IPS-15b (cell line): ENCODE data around the gene STAT3.
A peak's percentile ranks its signal among the peaks of the same experiment; 100 is the strongest.
"Not testable (repeated sequence)": the region's sequence is repeated elsewhere in the genome, so short reads cannot be mapped to it uniquely, and the experiment has no call there.

Experiments
- H3K27me3 ChIP-seq: one replicate; pipeline ENCODE4 v1.6.1; 2013; ENCODE audit warnings: low read length; ENCODE audit not compliant: control insufficient read depth, insufficient read depth
- H3K36me3 ChIP-seq: one replicate; pipeline ENCODE4 v1.6.1; 2013; ENCODE audit warnings: low read length; ENCODE audit not compliant: control insufficient read depth, insufficient read depth
- H3K4me1 ChIP-seq: one replicate; pipeline ENCODE4 v1.6.1; 2013; ENCODE audit warnings: mild to moderate bottlenecking, low read length; ENCODE audit not compliant: control insufficient read depth, insufficient read depth
- H3K4me3 ChIP-seq: one replicate; pipeline ENCODE4 v1.5.1; 2013; ENCODE audit warnings: low read depth, low read length
- H3K9ac ChIP-seq: one replicate; pipeline ENCODE4 v1.6.1; 2013; ENCODE audit warnings: low read depth, mild to moderate bottlenecking, low read length
- H3K9me3 ChIP-seq: one replicate; pipeline ENCODE4 v1.6.1; 2013; ENCODE audit warnings: mild to moderate bottlenecking, low read length; ENCODE audit not compliant: control insufficient read depth, insufficient read depth

Gene STAT3

DNA sequence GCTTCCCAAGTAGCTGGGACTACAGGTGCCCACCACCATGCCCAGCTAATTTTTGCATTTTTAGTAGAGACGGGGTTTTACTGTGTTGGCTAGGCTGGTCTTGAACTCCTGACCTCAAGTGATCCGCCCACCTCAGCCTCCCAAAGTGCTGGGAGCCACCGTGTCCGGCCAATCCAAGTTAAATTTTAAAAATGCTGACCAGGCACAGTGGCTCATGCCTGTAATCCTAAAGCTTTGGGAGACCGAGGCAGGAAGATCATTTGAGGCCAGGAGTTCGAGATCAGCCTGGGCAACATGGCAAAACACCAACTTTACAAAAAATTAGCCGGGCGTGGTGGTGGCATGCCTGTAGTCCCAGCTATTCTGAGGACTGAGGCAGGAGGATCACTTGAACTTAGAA lies 3.2 kb upstream of the STAT3 start:
- not testable (repeated sequence) for H3K9ac ChIP-seq, H3K27me3 ChIP-seq, H3K9me3 ChIP-seq, H3K4me3 ChIP-seq, H3K36me3 ChIP-seq, H3K4me1 ChIP-seq

GRCh38 chr17:42389899-42390298 lies 1.7 kb upstream of the STAT3 start:
- Histone ChIP-seq H3K27me3 (no peaks in the 10 kb centered on the region), H3K4me3 (no peak overlapping the region), H3K36me3 (no peaks in the 10 kb centered on the region), H3K9ac (no peak overlapping the region), H3K4me1 (peaks cover 7% of the 10 kb centered on the region), H3K9me3 (no peaks in the 10 kb centered on the region)

DNA sequence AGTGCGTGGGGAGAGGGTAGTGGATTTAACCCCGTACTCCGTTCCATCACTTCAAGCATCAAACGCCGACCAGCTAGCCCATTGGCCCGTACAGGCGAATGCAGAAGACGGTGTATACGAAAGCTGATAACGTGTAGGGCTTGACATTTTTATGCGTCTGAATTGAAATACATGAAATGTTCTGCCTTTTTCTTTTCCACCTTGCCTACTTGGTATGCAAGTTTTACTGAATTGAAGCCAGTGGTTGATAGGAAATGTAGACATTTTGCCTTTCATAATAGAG lies 834 bp upstream of the STAT3 start:
- Histone ChIP-seq H3K27me3 (no peaks in the 10 kb centered on the region), H3K4me3 (peak overlapping the region; percentile 66), H3K9ac (peak overlapping the region; percentile 4), H3K4me1 (peaks cover 7% of the 10 kb centered on the region), H3K9me3 (no peaks in the 10 kb centered on the region), H3K36me3 (no peaks in the 10 kb centered on the region)

DNA sequence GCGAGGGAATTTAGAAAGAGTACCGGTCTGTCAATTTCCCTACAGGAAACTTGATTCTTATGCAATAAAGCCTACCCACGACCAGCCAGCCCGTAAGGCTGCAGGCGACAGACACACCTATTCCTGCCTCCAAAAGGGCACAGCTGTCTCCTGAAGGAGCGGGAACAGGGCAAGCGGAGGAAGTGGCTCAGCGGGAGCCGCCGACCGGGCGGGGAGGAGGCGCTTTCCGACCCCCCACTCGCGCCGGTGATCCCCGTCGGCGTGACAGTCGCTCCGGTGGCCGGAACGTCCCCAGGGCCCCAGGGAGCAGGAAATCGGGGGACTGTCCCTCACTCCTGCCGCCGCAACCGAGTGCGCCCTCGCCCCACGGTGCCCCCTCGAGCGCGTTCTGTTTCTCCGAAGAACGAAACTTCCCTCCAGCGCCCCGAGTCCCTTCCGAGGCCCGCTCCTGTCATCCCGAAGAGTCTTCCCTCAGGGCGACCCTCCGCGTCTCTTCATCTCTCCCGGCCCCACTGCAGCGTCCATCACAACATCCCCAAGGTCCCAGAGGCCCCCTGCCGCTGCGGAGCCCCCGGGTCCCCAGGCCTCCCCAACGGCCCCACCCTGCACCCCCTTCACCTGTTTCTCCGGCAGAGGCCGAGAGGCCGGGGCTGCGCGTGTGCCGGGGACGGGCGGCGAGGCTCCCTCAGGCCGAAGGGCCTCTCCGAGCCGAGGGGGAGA lies 421 bp downstream of the STAT3 start:
- Histone ChIP-seq H3K36me3 (no peaks in the 10 kb centered on the region), H3K4me1 (peaks cover 7% of the 10 kb centered on the region), H3K27me3 (no peaks in the 10 kb centered on the region)

GRCh38 chr17:42386777-42387657 lies 1.2 kb downstream of the STAT3 start:
- peak overlapping the region; percentile 5 for H3K9ac ChIP-seq
- H3K4me1 ChIP-seq = peaks cover 7% of the 10 kb centered on the region
- H3K4me3 ChIP-seq = peak overlapping the region; percentile 81
- H3K9me3 ChIP-seq = no peaks in the 10 kb centered on the region
- H3K27me3 ChIP-seq = no peaks in the 10 kb centered on the region
- no peaks in the 10 kb centered on the region for H3K36me3 ChIP-seq

More for the DNA sequence above, 421 bp downstream of the STAT3 start:
- peak overlapping the region; percentile 81 for H3K4me3 ChIP-seq
- peak overlapping the region; percentile 5 for H3K9ac ChIP-seq
- no peaks in the 10 kb centered on the region for H3K9me3 ChIP-seq

- no peak overlapping the region for H3K4me3 ChIP-seq
- no peaks in the 10 kb centered on the region for H3K36me3 ChIP-seq
- no peak overlapping the region for H3K9ac ChIP-seq
- H3K9me3 ChIP-seq = no peaks in the 10 kb centered on the region
- H3K4me1 ChIP-seq = peaks cover 11% of the 10 kb centered on the region
- no peaks in the 10 kb centered on the region for H3K27me3 ChIP-seq
These were observed 6.3 kb downstream of the STAT3 start for GRCh38 chr17:42381898-42382297.

DNA sequence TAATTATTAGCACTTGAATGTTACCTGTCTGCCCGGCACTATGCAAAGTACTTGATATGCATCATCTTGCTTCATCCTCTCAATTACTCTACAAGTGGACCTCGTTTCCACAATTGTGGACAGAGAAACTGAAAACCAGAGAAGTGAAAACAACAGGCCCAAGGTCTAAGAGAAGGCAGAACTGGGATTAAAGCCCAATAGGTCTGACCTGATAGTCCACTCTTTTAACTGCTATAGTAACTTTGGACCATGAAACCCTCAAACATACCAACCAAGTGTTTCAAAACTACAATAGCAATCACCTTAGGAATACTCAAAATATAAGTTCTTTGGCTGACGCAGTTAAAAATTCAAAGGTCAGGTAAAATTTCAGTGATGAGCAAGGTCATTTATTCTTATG lies 7.3 kb downstream of the STAT3 start:
- Histone ChIP-seq H3K4me3 (no peak overlapping the region), H3K9me3 (no peaks in the 10 kb centered on the region), H3K9ac (no peak overlapping the region), H3K4me1 (peaks cover 10% of the 10 kb centered on the region), H3K27me3 (no peaks in the 10 kb centered on the region), H3K36me3 (no peaks in the 10 kb centered on the region)

GRCh38 chr17:42378959-42379594 lies 9.2 kb downstream of the STAT3 start:
- Histone ChIP-seq H3K9me3 (no peaks in the 10 kb centered on the region), H3K4me1 (peaks cover 17% of the 10 kb centered on the region), H3K9ac (no peak overlapping the region), H3K4me3 (no peak overlapping the region), H3K36me3 (no peaks in the 10 kb centered on the region), H3K27me3 (no peaks in the 10 kb centered on the region)

- no peaks in the 10 kb centered on the region for H3K27me3 ChIP-seq
- H3K4me1 ChIP-seq = peaks cover 17% of the 10 kb centered on the region
- H3K4me3 ChIP-seq = no peak overlapping the region
- H3K36me3 ChIP-seq = no peaks in the 10 kb centered on the region
- no peak overlapping the region for H3K9ac ChIP-seq
- H3K9me3 ChIP-seq = no peaks in the 10 kb centered on the region
These were observed 9.8 kb downstream of the STAT3 start for GRCh38 chr17:42378359-42378958.

DNA sequence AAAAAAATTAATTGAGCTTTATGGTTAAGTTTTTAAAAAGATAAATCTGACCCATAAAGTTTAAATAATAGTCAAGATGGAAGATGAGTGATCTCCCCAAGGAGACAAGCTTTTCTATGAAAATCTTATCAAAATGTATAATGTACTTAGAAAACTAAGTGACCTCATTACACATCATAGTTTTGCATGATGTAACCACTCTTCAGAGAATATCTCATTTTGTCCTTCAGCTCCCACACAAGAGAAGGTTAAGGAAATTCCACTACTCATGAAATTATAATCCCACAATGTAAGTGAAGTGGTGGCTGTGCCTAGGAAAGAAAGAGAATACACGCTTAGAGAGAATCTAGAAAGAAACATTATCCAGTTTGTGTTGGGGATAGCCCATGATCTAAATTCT lies 14.3 kb downstream of the STAT3 start:
- H3K9me3 ChIP-seq = no peaks in the 10 kb centered on the region
- H3K4me3 ChIP-seq = no peak overlapping the region
- H3K9ac ChIP-seq = no peak overlapping the region
- no peaks in the 10 kb centered on the region for H3K36me3 ChIP-seq
- H3K27me3 ChIP-seq = no peaks in the 10 kb centered on the region
- H3K4me1 ChIP-seq = peaks cover 12% of the 10 kb centered on the region

DNA sequence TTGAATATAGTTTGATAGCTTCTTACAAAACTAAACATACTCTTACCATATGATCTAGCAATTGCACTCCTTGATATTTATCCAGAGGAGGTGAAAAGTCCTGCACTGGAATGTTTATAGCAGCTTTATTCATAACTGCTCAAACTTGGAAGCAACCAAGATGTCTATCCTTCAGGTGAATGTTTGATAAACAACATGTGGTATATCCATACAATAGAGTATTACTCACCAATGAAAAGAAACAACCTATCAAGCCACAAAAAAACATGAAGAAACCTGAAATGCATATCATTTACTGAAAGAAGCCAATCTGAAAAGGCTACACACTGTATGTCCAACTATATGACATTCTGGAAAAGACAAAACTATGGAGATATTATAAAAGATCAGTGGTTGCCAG lies 16.1 kb downstream of the STAT3 start:
- Histone ChIP-seq H3K4me3 (no peak overlapping the region), H3K9ac (no peak overlapping the region), H3K4me1 (peaks cover 16% of the 10 kb centered on the region), H3K27me3 (no peaks in the 10 kb centered on the region), H3K36me3 (no peaks in the 10 kb centered on the region), H3K9me3 (no peaks in the 10 kb centered on the region)
